Mammary epithelial cell (primary cell): Measurements from ENCODE around the gene EVC2.

Experiments
- CTCF ChIP-seq, 2 donors: IDR thresholded peaks in 1 of 2; conservative IDR thresholded peaks in 1 of 2; 2 replicates each; pipeline ENCODE4 v1.5.1; 2011 to 2012; ENCODE audit warnings: inconsistent platforms in 2 of 2, low read length in 2 of 2, mild to moderate bottlenecking in 2 of 2, control low read depth in 1 of 2, low read depth in 1 of 2; ENCODE audit not compliant: insufficient read depth in 1 of 2; ENCODE audit errors: extremely low read depth in 1 of 2
- EZH2 ChIP-seq: IDR thresholded peaks from 2 replicates; pipeline ENCODE4 v1.6.1; 2012; ENCODE audit warnings: low read length, inconsistent platforms, borderline replicate concordance

- TF ChIP-seq CTCF (conservative IDR thresholded peaks at IDR 0.05 in 1 of 2, IDR thresholded peaks at IDR 0.05 in 1 of 2; ENCODE audit: extremely low read depth in 1 of 2, insufficient read depth in 1 of 2, low read depth in 1 of 2, low read length in 2 of 2) = peak in 1 of 2 donors; percentile 5
- TF ChIP-seq EZH2 = no peak
Measured at GRCh38 chr4:5707778-5708448, 446 bp downstream of the EVC2 start.
